Neural progenitor cell (in vitro differentiated cells): ENCODE data around the gene PCDH17. TPM values are rescaled to one million over a fixed set of nuclear protein-coding genes. Genes with fewer than 3 reads are reported as not detected.

Experiments
- DNase-seq: peaks from one replicate; pipeline ENCODE4 v3.0.0-alpha.2; 2016; ENCODE audit warnings: low spot score
- H2AFZ ChIP-seq: fragments of 200-600 bp; sonication (generic); replicated peaks from 2 replicates; pipeline ENCODE4 v1.6.1; 2016; ENCODE audit warnings: antibody characterized with exemption
- H3F3A ChIP-seq: fragments of 200-600 bp; sonication (generic); 2 replicates; pipeline ENCODE4 v1.6.1; 2016; ENCODE audit warnings: antibody characterized with exemption, low read depth
- H3K27ac ChIP-seq: fragments of 200-600 bp; sonication (generic); 2 replicates; pipeline ENCODE4 v1.5.1; 2016; ENCODE audit warnings: mild to moderate bottlenecking
- H3K27me3 ChIP-seq: fragments of 200-600 bp; sonication (generic); 2 replicates; pipeline ENCODE4 v1.6.1; 2016; ENCODE audit warnings: mild to moderate bottlenecking, moderate library complexity
- H3K36me3 ChIP-seq: fragments of 200-600 bp; sonication (generic); 2 replicates; pipeline ENCODE4 v1.5.1; 2016
- H3K4me1 ChIP-seq: fragments of 200-600 bp; sonication (generic); 2 replicates; pipeline ENCODE4 v1.6.1; 2016; ENCODE audit warnings: mixed run types
- H3K4me2 ChIP-seq: fragments of 200-600 bp; sonication (generic); 2 replicates; pipeline ENCODE4 v1.6.1; 2016
- H3K4me3 ChIP-seq: fragments of 200-600 bp; sonication (generic); 2 replicates; pipeline ENCODE4 v1.5.1; 2016
- H3K79me2 ChIP-seq: fragments of 200-600 bp; sonication (generic); 2 replicates; pipeline ENCODE4 v1.6.1; 2016; ENCODE audit warnings: low read depth
- H3K9ac ChIP-seq: fragments of 200-600 bp; sonication (generic); 2 replicates; pipeline ENCODE4 v1.6.1; 2016
- H3K9me3 ChIP-seq: fragments of 200-600 bp; sonication (generic); 2 replicates; pipeline ENCODE4 v1.5.1; 2016; ENCODE audit warnings: low read depth
- H4K20me1 ChIP-seq: fragments of 200-600 bp; sonication (generic); 2 replicates; pipeline ENCODE4 v1.6.1; 2016; ENCODE audit warnings: low read depth
- H3K27ac Mint-ChIP-seq: 3 replicates; pipeline ENCODE4 v1.8.0; 2021; ENCODE audit warnings: mixed read lengths
- H3K27me3 Mint-ChIP-seq: 2 replicates; pipeline ENCODE4 v1.8.0; 2022; ENCODE audit warnings: low read depth, mild to moderate bottlenecking, inconsistent platforms, moderate library complexity, mixed read lengths; ENCODE audit not compliant: insufficient read depth
- H3K36me3 Mint-ChIP-seq: 3 replicates; pipeline ENCODE4 v1.8.0; 2021; ENCODE audit warnings: mixed read lengths
- H3K4me1 Mint-ChIP-seq: 3 replicates; pipeline ENCODE4 v1.8.0; 2021; ENCODE audit warnings: mixed read lengths
- H3K4me3 Mint-ChIP-seq: 3 replicates; pipeline ENCODE4 v1.8.0; 2021; ENCODE audit warnings: mild to moderate bottlenecking, moderate library complexity, mixed read lengths
- H3K9me3 Mint-ChIP-seq: 3 replicates; pipeline ENCODE4 v1.8.0; 2020; ENCODE audit warnings: mixed read lengths
- CTCF ChIP-seq: fragments of 200-600 bp; sonication (generic); IDR thresholded peaks from 2 replicates; pipeline ENCODE4 v1.5.1; 2017; ENCODE audit warnings: antibody characterized with exemption, mild to moderate bottlenecking
- EZH2 ChIP-seq: fragments of 200-600 bp; sonication (generic); IDR thresholded peaks from 2 replicates; pipeline ENCODE4 v1.6.1; 2017; ENCODE audit warnings: antibody characterized with exemption, mild to moderate bottlenecking, moderate library complexity
- EZH2phosphoT487 ChIP-seq: fragments of 200-600 bp; sonication (generic); IDR thresholded peaks from 2 replicates; pipeline ENCODE4 v1.6.1; 2017; ENCODE audit warnings: antibody characterized with exemption
- total RNA-seq: library from RNA; depleted of rRNA; stranded (reverse); fragments of >200 nt; gene quantifications from 2 replicates; pipeline ENCODE4 v1.2.3, GENCODE V29; 2015; ENCODE audit warnings: low replicate concordance

PCDH17 gene
- total RNA-seq, 1 donor from 2014 or later = 5.3 TPM

GRCh38 chr13:57726981-57727380 is 95.4 kb downstream of the PCDH17 start:
- Histone ChIP-seq H3K9me3 (no peaks in the 10 kb centered on the region), H3K4me2 (peak overlapping the region; percentile 4), H4K20me1 (no peaks in the 10 kb centered on the region), H3F3A (peaks cover 43% of the 10 kb centered on the region), H3K4me1 (peaks cover 58% of the 10 kb centered on the region), H2AFZ (peak overlapping the region; percentile 5), H3K27ac (peak overlapping the region; percentile 99), H3K4me3 (no peak overlapping the region), H3K36me3 (no peaks in the 10 kb centered on the region), H3K9ac (no peak overlapping the region), H3K79me2 (no peaks in the 10 kb centered on the region), H3K27me3 (no peaks in the 10 kb centered on the region)
- no peak for DNase-seq
- H3K27me3 Mint-ChIP-seq = no peaks in the 10 kb centered on the region
- peaks cover 2% of the 10 kb centered on the region for H3K36me3 Mint-ChIP-seq
- no peak for TF ChIP-seq EZH2phosphoT487
- TF ChIP-seq CTCF = no peak
- no peak for TF ChIP-seq EZH2
- no peaks in the 10 kb centered on the region for H3K9me3 Mint-ChIP-seq
- H3K4me1 Mint-ChIP-seq = no peaks in the 10 kb centered on the region
- no peak overlapping the region for H3K27ac Mint-ChIP-seq
- H3K4me3 Mint-ChIP-seq = no peak overlapping the region

- Mint-ChIP-seq H3K9me3 (no peaks in the 10 kb centered on the region), H3K36me3 (no peaks in the 10 kb centered on the region), H3K27me3 (peaks cover 2% of the 10 kb centered on the region), H3K4me1 (no peaks in the 10 kb centered on the region), H3K4me3 (no peak overlapping the region), H3K27ac (no peak overlapping the region)
- Histone ChIP-seq H3K4me1 (peaks cover 5% of the 10 kb centered on the region), H3K79me2 (no peaks in the 10 kb centered on the region), H3K4me3 (no peak overlapping the region), H3K36me3 (no peaks in the 10 kb centered on the region), H3K9me3 (no peaks in the 10 kb centered on the region), H3K27ac (no peak overlapping the region), H3K4me2 (no peak overlapping the region), H2AFZ (no peak overlapping the region), H3K27me3 (no peaks in the 10 kb centered on the region), H3K9ac (no peak overlapping the region), H4K20me1 (no peaks in the 10 kb centered on the region), H3F3A (no peaks in the 10 kb centered on the region)
- no peak for DNase-seq
- TF ChIP-seq EZH2 (no peak), EZH2phosphoT487 (no peak), CTCF (no peak)
Observed at GRCh38 chr13:57734306-57734705, 102.8 kb downstream of the PCDH17 start.

GRCh38 chr13:57739089-57739488 is 107.5 kb downstream of the PCDH17 start:
- Mint-ChIP-seq H3K27me3 (peaks cover 2% of the 10 kb centered on the region), H3K4me1 (peaks cover 5% of the 10 kb centered on the region), H3K9me3 (no peaks in the 10 kb centered on the region), H3K36me3 (no peaks in the 10 kb centered on the region), H3K4me3 (no peak overlapping the region), H3K27ac (no peak overlapping the region)
- no peak overlapping the region for H3K4me2 ChIP-seq
- H4K20me1 ChIP-seq = no peaks in the 10 kb centered on the region
- no peaks in the 10 kb centered on the region for H3F3A ChIP-seq
- H3K9me3 ChIP-seq = no peaks in the 10 kb centered on the region
- no peaks in the 10 kb centered on the region for H3K27me3 ChIP-seq
- H3K9ac ChIP-seq = no peak overlapping the region
- peaks cover 37% of the 10 kb centered on the region for H3K4me1 ChIP-seq
- no peaks in the 10 kb centered on the region for H3K79me2 ChIP-seq
- no peak for DNase-seq
- no peak overlapping the region for H3K27ac ChIP-seq
- H3K4me3 ChIP-seq = no peak overlapping the region
- TF ChIP-seq EZH2 (no peak), EZH2phosphoT487 (no peak), CTCF (no peak)
- no peak overlapping the region for H2AFZ ChIP-seq
- H3K36me3 ChIP-seq = no peaks in the 10 kb centered on the region
